Activated CD8-positive, alpha-beta memory T cell treated with anti-CD3 and anti-CD28 coated beads for 4 hours (primary cell): Measurements from ENCODE around the gene CPEB1.

ENCODE experiments used
- DNase-seq, 2 donors: peaks; one replicate each; pipeline ENCODE4 v3.0.0-alpha.2; 2020; ENCODE audit warnings: low read depth in 2 of 2

The CPEB1 gene

DNA sequence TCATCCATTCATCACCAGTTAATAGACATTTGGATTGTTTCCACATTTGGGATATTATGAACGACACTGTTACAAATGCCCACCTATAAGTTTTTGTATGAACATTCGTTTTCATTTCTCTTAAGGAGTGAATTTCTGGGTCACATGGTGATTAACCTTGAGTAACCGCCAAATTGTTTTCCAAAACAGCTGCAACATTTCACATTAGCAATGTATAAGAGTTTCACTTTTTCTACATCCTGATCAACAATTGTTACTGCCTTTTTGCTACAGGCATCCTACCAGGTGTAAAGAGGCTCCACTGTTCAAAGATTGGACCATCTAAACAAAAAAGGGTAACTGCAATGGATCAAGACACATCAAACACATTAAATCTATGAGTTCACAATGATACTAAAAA, 52.0 kb downstream of the CPEB1 start:
- DNase-seq: no peak

DNA sequence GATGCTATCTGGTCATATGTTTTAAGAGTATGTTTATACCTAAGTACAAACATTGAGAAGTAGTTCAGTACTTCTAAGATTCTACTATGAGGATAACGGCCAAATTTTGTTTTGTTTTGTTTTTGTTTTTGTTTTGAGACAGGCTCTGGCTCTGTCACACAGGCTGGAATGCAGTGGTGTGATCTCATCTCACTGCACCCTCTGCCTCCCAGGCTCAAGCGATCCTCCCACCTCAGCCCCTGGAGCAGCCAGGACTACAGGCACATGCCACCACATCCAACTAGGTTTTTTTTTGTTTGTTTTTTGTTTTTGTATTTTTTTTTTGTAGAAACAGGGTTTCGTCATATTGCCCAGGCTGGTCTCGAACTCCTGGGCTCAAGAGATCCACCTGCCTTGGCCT, 59.4 kb downstream of the CPEB1 start:
- DNase-seq: no peak

GRCh38 chr15:82585072-82585471, 62.1 kb downstream of the CPEB1 start:
- DNase-seq: no peak

DNA sequence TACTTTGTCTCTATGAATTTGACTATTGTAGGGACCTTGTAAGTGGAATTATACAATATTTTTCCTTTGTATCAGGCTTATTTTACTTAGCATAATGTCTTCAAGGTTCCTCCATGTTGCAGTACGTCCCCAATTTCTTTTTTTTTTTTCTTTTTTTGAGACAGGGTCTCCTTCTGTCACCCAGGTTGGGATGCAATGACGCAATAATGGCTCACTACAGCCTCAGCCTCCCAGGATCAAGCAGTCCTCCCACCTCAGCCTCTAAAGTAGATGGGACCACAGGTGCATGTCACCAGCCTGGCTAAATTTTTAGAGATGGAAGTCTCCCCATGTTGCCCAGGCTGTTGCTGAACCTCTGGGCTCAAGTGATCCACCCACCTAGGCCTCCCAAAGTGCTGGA, 66.5 kb downstream of the CPEB1 start:
- DNase-seq: no peak

DNA sequence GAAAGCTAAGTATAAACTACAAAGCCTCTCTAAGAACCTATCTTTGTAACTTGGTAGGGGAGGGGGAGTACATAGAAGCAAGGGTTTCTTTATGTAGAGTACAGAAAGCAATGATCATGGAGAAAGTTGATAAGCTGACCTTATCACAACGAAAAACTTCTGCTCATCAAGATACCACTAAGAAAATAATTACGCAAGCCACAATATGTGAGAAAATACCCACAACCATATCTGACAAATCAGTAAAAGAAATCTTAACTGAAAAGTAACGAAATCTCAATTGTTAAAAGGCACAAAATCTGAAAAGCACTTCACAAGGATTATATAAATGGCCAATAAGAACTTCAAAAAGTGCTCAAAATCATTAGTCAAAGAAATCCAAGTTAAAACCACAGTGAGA, 71.8 kb downstream of the CPEB1 start:
- DNase-seq: no peak

DNA sequence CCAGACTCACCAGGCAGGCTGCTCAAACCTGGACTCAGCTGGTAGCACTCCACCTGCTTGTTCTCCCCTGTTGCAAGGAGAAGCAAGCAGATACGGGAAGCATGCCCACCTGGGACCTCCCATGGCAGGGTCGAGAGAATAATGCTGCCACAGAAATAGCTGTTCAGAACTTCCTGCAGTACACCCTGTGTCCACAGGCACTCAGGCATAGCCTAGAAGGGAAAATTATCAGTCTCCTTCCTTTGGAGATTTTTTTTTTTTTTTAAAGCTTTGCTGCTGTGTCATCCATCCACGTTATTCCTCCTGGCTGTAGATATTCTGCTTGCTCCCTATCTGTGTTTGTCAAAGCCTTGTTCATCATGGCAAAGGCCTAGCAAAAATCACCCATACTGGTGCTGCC, 74.2 kb downstream of the CPEB1 start:
- DNase-seq: no peak

- DNase-seq: no peak
Observed at GRCh38 chr15:82572311-82572710, 74.9 kb downstream of the CPEB1 start.

- DNase-seq: no peak
Observed at GRCh38 chr15:82571722-82572222, 75.4 kb downstream of the CPEB1 start.

- no peak for DNase-seq
Observed at GRCh38 chr15:82570721-82571508, 76.2 kb downstream of the CPEB1 start.

GRCh38 chr15:82569834-82570233, 77.3 kb downstream of the CPEB1 start:
- no peak for DNase-seq

DNA sequence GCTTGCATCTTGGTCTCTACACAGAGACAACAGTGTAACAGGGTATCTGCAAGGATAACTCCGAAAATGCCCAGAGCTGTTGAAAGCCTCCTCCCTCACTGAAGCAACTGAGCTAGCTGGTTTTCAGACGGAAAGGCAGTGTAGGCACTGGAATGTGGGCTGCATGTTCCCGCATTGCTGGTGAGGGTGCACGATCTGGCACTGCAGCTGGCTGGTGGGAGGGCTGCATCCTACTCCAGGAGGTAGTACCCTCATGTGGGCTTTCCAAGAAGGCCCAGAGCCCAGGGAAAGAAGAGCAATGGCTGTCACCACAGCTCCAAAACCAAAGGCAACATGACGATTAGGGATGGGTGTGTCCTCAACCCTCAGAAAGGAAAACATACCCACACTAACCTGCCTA, 78.2 kb downstream of the CPEB1 start:
- no peak for DNase-seq

- DNase-seq: no peak
Observed at GRCh38 chr15:82567661-82568060, 79.5 kb downstream of the CPEB1 start.

GRCh38 chr15:82566690-82567089, 80.5 kb downstream of the CPEB1 start:
- no peak for DNase-seq

GRCh38 chr15:82558502-82558901, 88.7 kb downstream of the CPEB1 start:
- DNase-seq: no peak

GRCh38 chr15:82556315-82557035, 90.7 kb downstream of the CPEB1 start:
- no peak for DNase-seq

DNA sequence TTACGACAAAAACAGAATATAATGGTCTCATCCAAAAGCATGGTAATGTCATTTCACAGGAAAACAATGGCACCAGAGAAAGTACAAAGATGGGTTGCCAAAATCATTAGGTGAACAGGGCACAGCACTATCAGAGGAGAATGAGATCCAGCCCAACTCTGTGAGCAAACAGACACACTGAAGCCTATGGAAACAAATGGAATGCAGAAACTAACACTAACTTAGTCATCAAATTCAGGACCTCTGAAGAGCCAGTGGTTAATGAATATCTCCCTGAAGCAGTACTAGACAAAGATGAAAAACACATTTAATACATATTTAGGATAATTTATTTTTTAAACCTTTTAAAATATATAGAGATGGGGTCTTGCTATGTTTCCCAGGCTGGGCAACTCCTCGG, 92.3 kb downstream of the CPEB1 start:
- DNase-seq: no peak

GRCh38 chr15:82554351-82554750, 92.8 kb downstream of the CPEB1 start:
- no peak for DNase-seq

- DNase-seq: no peak
Observed at GRCh38 chr15:82553846-82554245, 93.3 kb downstream of the CPEB1 start.

GRCh38 chr15:82552861-82553260, 94.3 kb downstream of the CPEB1 start:
- DNase-seq: no peak

DNA sequence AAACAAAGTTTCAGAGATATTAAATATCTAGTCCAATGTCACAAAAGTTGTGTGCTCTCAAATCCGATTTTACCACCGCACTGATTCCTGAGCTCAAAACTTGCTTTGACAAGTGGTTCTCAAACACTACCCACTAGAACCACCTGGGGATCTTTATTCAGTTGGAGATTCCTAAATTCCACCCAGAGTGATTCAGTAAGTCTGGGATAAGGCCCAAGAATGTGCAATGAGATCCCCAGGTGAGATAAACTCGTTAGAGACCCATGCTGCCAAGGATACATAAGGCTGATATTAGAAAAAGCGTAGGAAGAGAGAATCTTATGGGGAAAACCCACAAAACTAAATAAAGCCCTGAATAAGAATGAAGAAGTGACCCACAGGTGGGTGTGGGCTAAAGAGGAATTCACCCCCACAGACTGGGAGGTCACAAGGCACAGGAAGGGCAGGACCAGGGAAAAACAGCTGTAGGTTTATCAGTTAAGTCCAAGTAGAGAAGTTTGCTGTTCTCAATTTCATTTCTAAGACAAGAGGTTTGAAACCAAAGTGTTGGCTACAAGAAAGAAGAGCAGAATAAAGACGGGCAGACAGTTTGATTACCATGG, 95.4 kb downstream of the CPEB1 start:
- no peak for DNase-seq

DNA sequence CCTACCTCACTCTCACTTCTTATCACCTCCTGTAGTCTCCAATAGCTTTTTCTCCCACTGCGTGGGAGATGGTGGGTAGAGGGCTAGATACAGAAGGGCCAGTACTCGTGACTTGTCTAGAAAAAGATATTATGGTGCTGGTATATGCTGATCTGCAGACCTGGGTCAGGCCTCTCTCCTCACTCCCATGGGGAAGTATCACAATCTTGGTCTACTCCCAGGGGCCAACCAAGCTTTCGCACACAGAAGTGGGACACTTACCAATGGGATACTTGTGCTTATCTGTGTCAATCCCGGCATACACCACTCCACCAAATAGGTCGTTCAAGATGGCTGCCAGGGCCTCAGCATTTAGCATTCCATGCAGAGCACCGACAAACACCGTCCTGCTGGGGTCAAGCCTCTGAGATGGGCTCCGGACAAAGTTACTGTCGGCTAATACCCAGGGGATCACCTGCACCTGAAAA, 97.9 kb downstream of the CPEB1 start:
- DNase-seq: no peak

GRCh38 chr15:82548700-82549099, 98.5 kb downstream of the CPEB1 start:
- no peak for DNase-seq

- DNase-seq: no peak
Observed at GRCh38 chr15:82545478-82545877, 101.7 kb downstream of the CPEB1 start.
